Stimulated activated CD8-positive, alpha-beta memory T cell treated with anti-CD3 and anti-CD28 coated beads, Interleukin-7, amount 100 ng/mL, for 4 hours (primary cell): Measurements from ENCODE around the gene BNC2.

Experiments
- DNase-seq, 2 donors: peaks; one replicate each; pipeline ENCODE4 v3.0.0-alpha.2; 2020; ENCODE audit warnings: low read depth in 2 of 2

Gene BNC2

DNA sequence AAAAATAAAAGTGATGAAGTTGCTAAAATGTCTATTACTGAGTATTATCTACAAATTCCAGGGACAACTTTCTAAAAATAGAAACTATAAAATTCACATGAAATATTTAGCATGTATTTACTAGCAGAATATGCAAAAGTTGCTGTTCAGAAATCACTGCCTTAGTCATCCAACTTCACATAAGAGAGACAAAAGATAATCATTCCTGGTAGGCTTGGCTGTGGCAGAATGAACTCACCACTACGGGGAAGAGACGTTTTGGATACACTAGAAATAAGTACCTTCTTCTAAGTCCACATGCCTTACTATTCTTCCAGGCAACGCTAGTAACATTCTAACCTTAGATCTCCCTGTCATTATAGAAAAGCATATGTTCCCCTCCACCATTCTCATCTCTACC is 272.2 kb downstream of the BNC2 start:
- DNase-seq, result no peak

DNA sequence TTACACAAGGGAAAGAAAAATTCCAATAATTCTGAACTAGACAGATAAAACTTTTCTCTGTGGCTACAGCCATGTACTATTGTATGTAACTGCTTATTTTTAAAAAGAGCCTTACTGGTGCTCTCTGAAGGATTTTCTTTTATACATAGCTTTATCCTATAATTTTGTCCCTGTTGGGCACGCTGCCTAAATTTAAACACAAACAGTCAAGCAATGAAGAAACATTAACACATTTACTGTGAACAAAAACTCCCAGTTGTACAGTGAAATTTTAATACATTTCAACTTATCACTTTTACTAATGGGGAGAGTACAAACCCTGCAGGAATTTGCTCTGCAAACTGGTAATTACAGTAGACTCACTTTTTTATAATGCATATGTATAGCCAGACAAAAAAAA is 273.3 kb downstream of the BNC2 start:
- DNase-seq, result no peak

GRCh38 chr9:16595227-16595626 is 275.2 kb downstream of the BNC2 start:
- DNase-seq, result no peak

GRCh38 chr9:16594787-16595186 is 275.7 kb downstream of the BNC2 start:
- DNase-seq, result no peak

DNA sequence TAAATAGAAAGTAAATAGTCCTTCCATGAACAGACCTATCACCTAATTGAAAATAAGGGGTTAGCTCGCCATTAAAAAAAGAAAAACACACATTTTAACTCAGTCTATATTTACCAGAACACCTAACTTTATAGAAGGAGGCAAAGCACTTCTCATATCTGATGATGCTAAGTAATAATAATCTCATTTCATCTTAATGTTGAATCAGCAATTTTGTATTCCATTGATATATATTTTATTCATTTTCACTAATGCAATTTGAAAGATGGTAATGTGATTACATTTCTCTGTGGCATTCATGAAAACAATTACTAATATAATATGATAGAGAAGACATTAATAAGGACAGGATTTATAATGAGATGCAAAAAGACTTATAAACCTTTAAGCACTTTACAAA is 276.7 kb downstream of the BNC2 start:
- no peak for DNase-seq

DNA sequence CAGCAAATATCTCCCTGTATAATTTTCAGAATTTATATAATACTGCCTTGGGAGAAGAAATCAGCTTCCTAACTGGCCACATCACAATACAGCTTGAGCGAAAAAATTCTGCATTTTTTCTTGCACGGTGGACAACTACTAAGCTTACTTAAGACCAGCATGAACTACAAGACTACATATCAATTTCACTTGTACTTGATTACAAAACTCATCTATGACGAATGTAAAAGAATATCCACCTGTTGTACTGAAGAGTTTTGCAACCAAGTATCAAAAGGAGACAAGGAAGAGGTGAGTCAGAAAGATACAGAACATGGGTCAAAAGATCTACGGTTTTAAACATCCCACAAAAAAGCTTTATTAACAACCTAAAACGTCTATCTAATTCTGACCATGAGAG is 279.4 kb downstream of the BNC2 start:
- no peak for DNase-seq

DNA sequence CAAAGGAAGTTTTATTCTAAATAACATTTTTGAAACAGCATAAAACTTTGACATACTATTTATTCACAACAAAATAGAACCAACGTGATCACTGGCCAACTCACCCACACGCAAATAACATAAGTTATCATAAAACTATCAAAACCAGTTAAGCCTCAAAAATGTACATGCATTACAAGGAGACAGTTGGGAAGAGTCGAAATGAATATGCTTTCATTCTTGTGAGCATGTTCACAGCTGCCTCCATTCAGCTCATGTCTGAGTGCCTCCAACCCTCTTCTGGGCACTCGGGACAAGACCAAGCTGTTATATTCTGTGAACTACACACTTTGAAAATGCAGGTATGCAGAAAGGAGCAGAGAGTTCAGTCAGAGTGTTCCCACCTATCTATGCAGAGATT is 284.9 kb downstream of the BNC2 start:
- DNase-seq, result no peak

GRCh38 chr9:16579872-16580432 is 290.5 kb downstream of the BNC2 start:
- DNase-seq, result no peak

- DNase-seq, result no peak
Observed at GRCh38 chr9:16575986-16576245, 294.6 kb downstream of the BNC2 start.

DNA sequence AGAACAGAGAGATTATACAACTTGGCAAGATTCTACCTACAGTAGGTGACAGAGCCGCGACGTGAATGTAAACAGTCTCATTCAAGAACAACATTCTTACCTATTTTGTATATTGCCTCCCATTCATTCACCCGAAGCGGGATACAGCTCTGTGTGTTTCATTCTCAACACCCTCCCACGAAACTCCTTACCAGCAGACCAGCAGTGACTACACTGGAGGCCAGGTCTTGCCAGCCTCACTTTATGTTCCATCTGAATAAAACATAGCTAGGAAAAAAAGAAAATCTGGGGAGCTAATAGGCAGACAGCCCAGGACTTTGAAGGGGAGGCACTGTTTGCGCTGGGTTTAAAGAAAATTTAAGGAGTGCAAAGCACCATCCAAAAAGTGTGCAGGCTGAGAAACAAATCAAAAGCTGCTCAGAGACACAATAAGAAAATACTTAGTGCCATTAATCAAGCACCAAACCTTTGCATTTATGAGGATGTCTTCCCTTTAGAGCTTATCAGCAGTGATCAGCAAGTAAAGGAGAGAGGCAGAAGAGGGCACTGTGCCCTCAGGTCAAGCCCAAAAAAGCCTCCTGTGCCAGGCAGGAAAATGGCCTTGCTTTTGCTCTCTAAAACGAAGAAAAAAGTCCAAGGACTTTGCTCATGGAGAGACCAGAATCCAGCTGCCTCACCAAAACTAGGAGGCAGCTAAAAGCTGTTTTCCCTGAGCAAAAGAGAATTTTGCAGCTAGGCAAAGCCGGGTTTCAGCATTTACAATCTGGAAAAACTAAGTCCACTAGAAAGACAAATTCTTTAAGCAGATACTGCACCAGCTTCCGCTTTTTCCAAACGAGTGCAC is 295.1 kb downstream of the BNC2 start:
- no peak for DNase-seq

GRCh38 chr9:16572005-16572734 is 298.3 kb downstream of the BNC2 start:
- DNase-seq, result no peak

DNA sequence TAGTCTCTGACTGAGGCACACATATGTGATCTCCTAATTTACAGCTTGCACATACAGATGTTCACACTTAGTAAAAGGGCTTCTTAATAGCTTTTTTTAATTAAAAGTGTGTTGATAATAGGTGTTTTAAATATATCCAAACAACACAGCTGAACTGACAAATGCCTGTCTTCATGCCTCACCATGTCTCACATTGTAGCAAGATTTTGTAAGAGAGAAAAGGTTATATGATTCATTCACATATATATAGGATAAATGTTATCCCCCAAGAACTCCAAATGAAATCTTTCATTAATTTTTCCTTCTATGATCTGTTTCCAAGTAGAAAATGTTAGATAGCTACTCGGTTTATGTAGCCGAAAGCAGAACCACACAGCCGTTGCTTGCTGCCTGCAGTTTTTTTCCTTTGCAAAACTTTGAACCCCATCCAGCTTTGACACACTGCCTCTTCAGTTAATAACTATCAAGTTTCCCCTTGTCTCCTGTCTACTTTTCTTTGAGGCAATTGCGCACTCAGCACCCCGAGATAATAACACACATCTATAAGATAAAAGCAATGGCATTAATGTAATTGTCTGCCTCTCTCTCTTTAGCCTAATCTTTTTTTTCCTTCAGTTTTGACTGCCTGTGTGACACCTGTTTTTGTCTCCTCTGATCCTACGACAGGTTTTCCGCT is 299.2 kb downstream of the BNC2 start:
- no peak for DNase-seq

GRCh38 chr9:16563446-16563845 is 307.0 kb downstream of the BNC2 start:
- no peak for DNase-seq

DNA sequence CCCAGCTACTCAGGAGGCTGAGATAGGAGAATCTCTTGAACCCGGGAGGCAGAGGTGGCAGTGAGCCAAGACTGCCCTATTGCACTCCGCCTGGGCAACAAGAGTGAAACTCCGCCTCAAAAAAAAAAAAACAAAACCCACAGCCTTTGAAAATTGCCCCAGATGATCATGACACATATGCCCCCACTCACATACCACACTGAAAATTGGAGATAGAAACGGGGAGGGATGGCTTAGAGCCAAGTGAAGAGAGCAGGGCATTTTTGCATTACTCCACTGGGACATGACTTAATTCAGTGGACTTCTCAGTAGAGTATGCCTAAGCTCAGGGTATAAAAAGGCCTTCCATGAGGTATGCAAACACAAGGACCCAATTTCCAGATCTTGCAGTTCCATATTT is 309.3 kb downstream of the BNC2 start:
- DNase-seq, result no peak

- no peak for DNase-seq
Observed at GRCh38 chr9:16559418-16560188, 310.9 kb downstream of the BNC2 start.

GRCh38 chr9:16555802-16556201 is 314.7 kb downstream of the BNC2 start:
- no peak for DNase-seq

- DNase-seq, result no peak
Observed at GRCh38 chr9:16553869-16554540, 316.5 kb downstream of the BNC2 start.

GRCh38 chr9:16552252-16552651 is 318.2 kb downstream of the BNC2 start:
- DNase-seq, result no peak

GRCh38 chr9:16551692-16552091 is 318.8 kb downstream of the BNC2 start:
- no peak for DNase-seq

DNA sequence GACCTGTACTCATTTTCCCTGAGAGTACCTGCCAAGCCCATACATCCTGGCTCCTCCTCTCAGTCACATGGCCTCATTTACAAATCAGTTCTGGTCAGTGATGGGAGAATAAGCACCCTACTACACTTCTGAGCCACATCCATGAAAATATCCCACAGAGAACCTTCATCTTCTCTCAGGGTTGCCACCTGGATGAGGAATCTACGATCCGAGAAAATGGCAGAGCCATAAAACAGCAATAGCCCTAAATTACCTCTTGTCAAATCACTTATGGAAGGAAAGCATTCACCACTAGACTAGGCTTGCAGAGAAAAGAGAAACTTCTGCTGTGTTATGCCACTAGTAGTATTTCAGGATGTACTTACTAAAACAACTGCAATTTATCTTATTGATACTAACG is 324.8 kb downstream of the BNC2 start:
- no peak for DNase-seq

DNA sequence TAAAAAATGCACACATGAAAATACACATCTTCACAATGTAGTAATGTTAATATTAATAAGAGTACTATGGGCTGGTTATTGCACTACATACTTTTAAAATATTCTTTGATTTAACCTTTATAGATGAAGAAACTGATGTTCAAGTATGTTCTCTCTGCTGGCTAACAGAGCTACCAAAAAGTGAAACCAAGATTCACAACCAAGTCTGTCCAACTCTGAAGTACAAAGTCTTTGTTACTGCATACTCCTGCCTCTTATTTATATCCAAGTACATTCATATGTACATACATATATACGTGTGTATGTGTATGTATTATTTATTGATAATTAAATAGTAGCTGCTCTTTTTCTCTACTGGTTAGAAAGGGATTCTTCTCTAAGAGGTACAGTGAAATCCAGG is 325.6 kb downstream of the BNC2 start:
- no peak for DNase-seq
